Breast epithelium (tissue), 4 donors: ENCODE data around the gene PLCB3. TPM values are rescaled to one million over a fixed set of nuclear protein-coding genes. Genes with fewer than 3 reads are reported as not detected.
"Not testable (repeated sequence)": the region's sequence is repeated elsewhere in the genome, so short reads cannot be mapped to it uniquely, and the experiment has no call there.

Experiments used
- DNase-seq, 2 donors: peaks; one replicate each; pipeline ENCODE4 v3.0.0-alpha.2; 2019; ENCODE audit warnings: low spot score in 2 of 2
- H3K27ac ChIP-seq, 2 donors: fragments of 200-600 bp; sonication (generic) in 1 of 2; one replicate each; pipeline ENCODE4 v1.5.1; 2016 to 2019; ENCODE audit warnings: mild to moderate bottlenecking in 1 of 2
- H3K27me3 ChIP-seq, 2 donors: fragments of 200-600 bp; sonication (generic) in 1 of 2; one replicate each; pipeline versions ENCODE4 v1.5.1 to v1.6.0; 2017 to 2019; ENCODE audit warnings: control low read depth in 1 of 2, mild to moderate bottlenecking in 1 of 2
- H3K36me3 ChIP-seq: fragments of 200-600 bp; one replicate; pipeline ENCODE4 v1.5.1; 2019
- H3K4me1 ChIP-seq, 2 donors: fragments of 200-600 bp; sonication (generic); one replicate each; pipeline ENCODE4 v1.5.1; 2016 to 2019; ENCODE audit warnings: control low read depth in 1 of 2
- H3K4me3 ChIP-seq, 3 donors: fragments of 200-600 bp; sonication (generic); 1 replicate in 2 of 3; 2 replicates in 1 of 3; pipeline ENCODE4 v1.5.1; 2016 to 2019; ENCODE audit warnings: mild to moderate bottlenecking in 3 of 3, moderate library complexity in 2 of 3
- H3K9me3 ChIP-seq, 2 donors: fragments of 200-600 bp; sonication (generic) in 1 of 2; one replicate each; pipeline ENCODE4 v1.5.1; 2016 to 2019; ENCODE audit warnings: control low read depth in 1 of 2
- POLR2A ChIP-seq: fragments of 450-650 bp; IDR thresholded peaks from one replicate; pipeline ENCODE4 v1.6.1; 2016; ENCODE audit warnings: antibody characterized with exemption, mild to moderate bottlenecking, moderate library complexity
- POLR2AphosphoS5 ChIP-seq, 3 donors: sonication (generic); formaldehyde crosslinking; IDR thresholded peaks; one replicate each; pipeline ENCODE4 v1.6.1; 2017; ENCODE audit warnings: antibody characterized with exemption in 3 of 3
- intact Hi-C: fragments of 100-400 bp; cut with DNase I; formaldehyde crosslinking; loops from one replicate; pipeline ENCODE4 v1.15.1; 2023; ENCODE audit warnings: low total_unique reads
- total RNA-seq, 3 donors: library from RNA; depleted of rRNA; stranded (reverse); fragments of >200 nt; gene quantifications; one replicate each; pipeline ENCODE4 v1.1.0, GENCODE V29; 2016
- TF ChIP-seq, protein P1 (sequence below), 3 donors: fragments of 450-650 bp; IDR thresholded peaks; one replicate each; pipeline ENCODE4 v1.5.1; 2016 to 2017; ENCODE audit warnings: antibody characterized with exemption in 3 of 3, mild to moderate bottlenecking in 3 of 3, moderate library complexity in 3 of 3

The PLCB3 gene
- total RNA-seq, 3 donors from 2014 or later, result 15.5 to 20.5 (median 19.0) TPM

DNA sequence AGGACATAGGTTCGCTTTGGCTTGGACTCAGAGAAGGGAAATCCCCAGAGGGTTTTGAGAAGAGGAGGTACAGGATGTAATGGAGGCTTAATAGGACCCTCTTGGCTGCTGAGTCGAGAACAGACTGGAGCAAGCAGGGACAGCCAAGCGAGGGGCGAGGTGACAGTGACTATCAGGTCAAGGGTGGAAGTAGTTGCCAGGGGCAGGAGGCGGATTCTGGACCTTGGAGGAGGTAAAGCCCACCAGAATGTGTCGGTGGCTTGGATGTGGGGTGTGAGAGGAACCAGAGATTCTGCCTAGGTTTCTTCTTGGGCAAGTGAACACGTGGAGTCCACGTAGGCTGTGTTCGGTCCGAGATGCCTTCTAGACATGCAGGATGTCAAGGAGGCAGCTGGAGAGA is 61.6 kb downstream of the PLCB3 start:
- peaks cover 0 to 6% of the 10 kb centered on the region in 2 donors for H3K4me1 ChIP-seq
- intact Hi-C loops, result no loop called here
- TF ChIP-seq POLR2AphosphoS5 (IDR thresholded peaks at IDR 0.05), result no peak
- TF ChIP-seq POLR2A, result no peak
- TF ChIP-seq, protein P1, sequence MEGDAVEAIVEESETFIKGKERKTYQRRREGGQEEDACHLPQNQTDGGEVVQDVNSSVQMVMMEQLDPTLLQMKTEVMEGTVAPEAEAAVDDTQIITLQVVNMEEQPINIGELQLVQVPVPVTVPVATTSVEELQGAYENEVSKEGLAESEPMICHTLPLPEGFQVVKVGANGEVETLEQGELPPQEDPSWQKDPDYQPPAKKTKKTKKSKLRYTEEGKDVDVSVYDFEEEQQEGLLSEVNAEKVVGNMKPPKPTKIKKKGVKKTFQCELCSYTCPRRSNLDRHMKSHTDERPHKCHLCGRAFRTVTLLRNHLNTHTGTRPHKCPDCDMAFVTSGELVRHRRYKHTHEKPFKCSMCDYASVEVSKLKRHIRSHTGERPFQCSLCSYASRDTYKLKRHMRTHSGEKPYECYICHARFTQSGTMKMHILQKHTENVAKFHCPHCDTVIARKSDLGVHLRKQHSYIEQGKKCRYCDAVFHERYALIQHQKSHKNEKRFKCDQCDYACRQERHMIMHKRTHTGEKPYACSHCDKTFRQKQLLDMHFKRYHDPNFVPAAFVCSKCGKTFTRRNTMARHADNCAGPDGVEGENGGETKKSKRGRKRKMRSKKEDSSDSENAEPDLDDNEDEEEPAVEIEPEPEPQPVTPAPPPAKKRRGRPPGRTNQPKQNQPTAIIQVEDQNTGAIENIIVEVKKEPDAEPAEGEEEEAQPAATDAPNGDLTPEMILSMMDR (IDR thresholded peaks at IDR 0.05), result no peak
- H3K27me3 ChIP-seq, result no peaks in the 10 kb centered on the region
- no peak for DNase-seq
- no peak overlapping the region for H3K4me3 ChIP-seq
- H3K27ac ChIP-seq, result peak overlapping the region; percentile 62 to 78
- no peaks in the 10 kb centered on the region for H3K36me3 ChIP-seq
- H3K9me3 ChIP-seq, result no peaks in the 10 kb centered on the region

DNA sequence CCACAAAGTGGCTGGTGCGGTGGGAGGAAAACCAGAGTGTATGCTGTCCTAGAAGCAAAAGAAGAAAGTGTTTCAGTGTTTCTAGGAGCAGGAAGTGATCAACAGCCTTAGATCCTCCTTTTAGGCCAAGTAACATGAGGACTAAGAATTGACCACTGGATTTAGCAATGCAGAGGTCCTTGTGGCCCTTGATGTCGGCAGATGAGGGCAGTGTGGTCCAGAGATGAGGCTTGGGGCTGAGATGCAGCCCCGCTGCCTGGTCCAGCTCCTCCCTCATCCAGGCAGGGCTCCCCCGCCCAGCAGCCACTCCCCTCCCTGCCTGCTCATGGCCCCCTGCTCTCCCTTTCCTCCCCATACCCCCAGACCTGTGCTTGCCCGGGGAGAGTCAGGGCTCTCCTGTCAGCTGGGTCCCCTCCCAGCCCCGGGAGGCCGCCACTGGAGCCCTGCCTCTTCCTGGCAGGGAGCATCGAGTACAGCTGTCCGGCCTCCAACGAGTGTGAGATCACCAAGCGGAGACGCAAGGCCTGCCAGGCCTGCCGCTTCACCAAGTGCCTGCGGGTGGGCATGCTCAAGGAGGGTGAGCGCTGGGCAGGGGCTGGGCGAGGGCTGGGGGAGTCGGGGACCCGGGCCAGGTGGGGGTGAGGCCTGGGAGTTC is 62.3 kb downstream of the PLCB3 start:
- intact Hi-C loops, result no loop called here
- Histone ChIP-seq H3K4me3 (peak overlapping the region in 2 of 3 donors; percentile 9 to 44), H3K27me3 (no peaks in the 10 kb centered on the region), H3K36me3 (no peaks in the 10 kb centered on the region), H3K4me1 (peaks cover 0 to 6% of the 10 kb centered on the region in 2 donors), H3K27ac (peak overlapping the region; percentile 62 to 78), H3K9me3 (no peaks in the 10 kb centered on the region)
- no peak for DNase-seq
- TF ChIP-seq, protein P1 (IDR thresholded peaks at IDR 0.05), result no peak
- TF ChIP-seq POLR2A, result no peak
- no peak for TF ChIP-seq POLR2AphosphoS5 (IDR thresholded peaks at IDR 0.05)

DNA sequence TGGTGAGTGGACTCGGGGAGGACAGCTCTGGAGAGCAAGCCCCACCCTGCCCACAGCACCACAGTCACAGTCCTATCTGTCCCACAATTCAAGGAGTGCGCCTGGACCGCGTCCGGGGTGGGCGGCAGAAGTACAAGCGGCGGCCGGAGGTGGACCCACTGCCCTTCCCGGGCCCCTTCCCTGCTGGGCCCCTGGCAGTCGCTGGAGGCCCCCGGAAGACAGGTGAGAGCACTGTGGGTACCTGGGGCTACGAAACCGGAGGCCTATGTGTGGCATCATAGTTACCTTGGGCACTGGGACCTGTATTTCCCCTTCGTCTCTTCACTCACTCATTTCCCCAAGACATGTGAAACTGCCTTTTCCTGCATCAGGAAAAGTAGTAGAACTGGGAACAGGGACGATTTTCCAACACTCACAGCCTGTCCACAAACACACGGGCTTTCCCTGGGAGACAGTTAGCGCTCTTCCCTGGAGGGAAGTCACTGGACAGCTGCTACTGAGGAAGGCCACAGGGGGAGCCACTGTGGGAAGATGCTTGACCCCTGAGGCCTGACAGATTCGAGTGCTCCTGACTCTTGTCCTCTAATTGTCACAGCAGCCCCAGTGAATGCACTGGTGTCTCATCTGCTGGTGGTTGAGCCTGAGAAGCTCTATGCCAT is 62.9 kb downstream of the PLCB3 start:
- Histone ChIP-seq H3K4me3 (peak overlapping the region in 2 of 3 donors; percentile 9 to 44), H3K36me3 (no peaks in the 10 kb centered on the region), H3K9me3 (no peaks in the 10 kb centered on the region), H3K4me1 (peaks cover 0 to 12% of the 10 kb centered on the region in 2 donors), H3K27ac (peak overlapping the region; percentile 62 to 78), H3K27me3 (no peaks in the 10 kb centered on the region)
- no peak for DNase-seq
- intact Hi-C loops, result no loop called here
- TF ChIP-seq POLR2A (no peak), POLR2AphosphoS5 (IDR thresholded peaks at IDR 0.05) (no peak)
- TF ChIP-seq, protein P1 (IDR thresholded peaks at IDR 0.05), result no peak

DNA sequence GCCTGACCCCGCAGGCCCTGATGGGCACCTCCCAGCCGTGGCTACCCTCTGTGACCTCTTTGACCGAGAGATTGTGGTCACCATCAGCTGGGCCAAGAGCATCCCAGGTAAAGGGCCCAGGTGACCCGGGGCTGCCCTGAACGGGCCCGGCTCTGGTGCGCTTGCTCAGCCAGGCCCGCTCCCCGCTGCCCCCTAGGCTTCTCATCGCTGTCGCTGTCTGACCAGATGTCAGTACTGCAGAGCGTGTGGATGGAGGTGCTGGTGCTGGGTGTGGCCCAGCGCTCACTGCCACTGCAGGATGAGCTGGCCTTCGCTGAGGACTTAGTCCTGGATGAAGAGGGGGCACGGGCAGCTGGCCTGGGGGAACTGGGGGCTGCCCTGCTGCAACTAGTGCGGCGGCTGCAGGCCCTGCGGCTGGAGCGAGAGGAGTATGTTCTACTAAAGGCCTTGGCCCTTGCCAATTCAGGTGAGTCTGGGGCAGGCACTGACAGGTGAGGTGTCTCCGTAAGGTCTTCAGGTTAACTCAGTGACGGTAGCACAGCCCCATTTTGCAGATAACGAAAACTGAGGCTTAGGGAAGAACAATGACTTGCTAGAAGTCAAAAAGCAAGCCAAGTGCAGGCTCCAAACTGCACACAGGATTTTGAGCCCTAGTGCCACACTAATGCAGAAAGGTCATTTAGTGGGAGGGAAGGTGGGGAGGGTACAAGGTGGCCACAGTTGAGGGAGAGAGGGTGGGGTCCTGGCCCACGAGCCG is 63.7 kb downstream of the PLCB3 start:
- Histone ChIP-seq H3K27me3 (no peaks in the 10 kb centered on the region), H3K36me3 (no peaks in the 10 kb centered on the region), H3K4me1 (peaks cover 0 to 14% of the 10 kb centered on the region in 2 donors), H3K4me3 (no peak overlapping the region), H3K9me3 (no peaks in the 10 kb centered on the region), H3K27ac (no peak overlapping the region)
- intact Hi-C loops, result no loop called here
- no peak for DNase-seq
- TF ChIP-seq POLR2A (no peak), POLR2AphosphoS5 (IDR thresholded peaks at IDR 0.05) (no peak)
- TF ChIP-seq, protein P1 (IDR thresholded peaks at IDR 0.05), result no peak

DNA sequence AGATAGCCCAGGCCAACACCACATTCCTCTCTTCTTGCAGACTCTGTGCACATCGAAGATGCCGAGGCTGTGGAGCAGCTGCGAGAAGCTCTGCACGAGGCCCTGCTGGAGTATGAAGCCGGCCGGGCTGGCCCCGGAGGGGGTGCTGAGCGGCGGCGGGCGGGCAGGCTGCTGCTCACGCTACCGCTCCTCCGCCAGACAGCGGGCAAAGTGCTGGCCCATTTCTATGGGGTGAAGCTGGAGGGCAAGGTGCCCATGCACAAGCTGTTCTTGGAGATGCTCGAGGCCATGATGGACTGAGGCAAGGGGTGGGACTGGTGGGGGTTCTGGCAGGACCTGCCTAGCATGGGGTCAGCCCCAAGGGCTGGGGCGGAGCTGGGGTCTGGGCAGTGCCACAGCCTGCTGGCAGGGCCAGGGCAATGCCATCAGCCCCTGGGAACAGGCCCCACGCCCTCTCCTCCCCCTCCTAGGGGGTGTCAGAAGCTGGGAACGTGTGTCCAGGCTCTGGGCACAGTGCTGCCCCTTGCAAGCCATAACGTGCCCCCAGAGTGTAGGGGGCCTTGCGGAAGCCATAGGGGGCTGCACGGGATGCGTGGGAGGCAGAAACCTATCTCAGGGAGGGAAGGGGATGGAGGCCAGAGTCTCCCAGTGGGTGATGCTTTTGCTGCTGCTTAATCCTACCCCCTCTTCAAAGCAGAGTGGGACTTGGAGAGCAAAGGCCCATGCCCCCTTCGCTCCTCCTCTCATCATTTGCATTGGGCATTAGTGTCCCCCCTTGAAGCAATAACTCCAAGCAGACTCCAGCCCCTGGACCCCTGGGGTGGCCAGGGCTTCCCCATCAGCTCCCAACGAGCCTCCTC is 64.6 kb downstream of the PLCB3 start:
- H3K9me3 ChIP-seq, intact Hi-C loops, DNase-seq, H3K27me3 ChIP-seq, H3K36me3 ChIP-seq: not testable (repeated sequence)
- peaks cover 0 to 14% of the 10 kb centered on the region in 2 donors for H3K4me1 ChIP-seq
- peak overlapping the region in 1 of 2 donors; percentile 98 for H3K27ac ChIP-seq
- peak overlapping the region in 1 of 3 donors; percentile 95 for H3K4me3 ChIP-seq
